Mesodermal cell (in vitro differentiated cells): ENCODE measurements around the gene MAPK8IP3.

Experiments
- H3K27ac ChIP-seq: 2 replicates; pipeline ENCODE4 v1.7.0; 2013; ENCODE audit warnings: mild to moderate bottlenecking, low read depth, low read length, moderate library complexity; ENCODE audit not compliant: severe bottlenecking
- H3K36me3 ChIP-seq: 2 replicates; pipeline ENCODE4 v1.7.1; 2013; ENCODE audit warnings: mild to moderate bottlenecking, low read length, moderate library complexity; ENCODE audit not compliant: control insufficient read depth, insufficient read depth
- H3K4me1 ChIP-seq: one replicate; pipeline ENCODE4 v1.7.1; 2013; ENCODE audit warnings: mild to moderate bottlenecking, low read length; ENCODE audit not compliant: insufficient read depth, control insufficient read depth, poor library complexity, severe bottlenecking
- H3K4me3 ChIP-seq: 2 replicates; pipeline ENCODE4 v1.7.0; 2013; ENCODE audit warnings: low read length, control low read depth, mild to moderate bottlenecking; ENCODE audit not compliant: insufficient read depth, poor library complexity, severe bottlenecking; ENCODE audit errors: extremely low read depth
- H3K9me3 ChIP-seq: 2 replicates; pipeline ENCODE4 v1.7.1; 2013; ENCODE audit warnings: mild to moderate bottlenecking, low read length, moderate library complexity; ENCODE audit not compliant: control insufficient read depth
- WGBS, 2 experiments: methylation state at CpG; one replicate each; pipeline ENCODE4 v1.1.5; 2013; ENCODE audit warnings: missing lambda C conversion rate in 2 of 2; ENCODE audit not compliant: insufficient coverage in 2 of 2; 5-methylcytosine and 5-hydroxymethylcytosine counted together

The MAPK8IP3 gene

GRCh38 chr16:1677942-1678499 lies 28.0 kb upstream of the MAPK8IP3 start, which contains the start of gene JPT2:
JPT2 (plus strand) TSS chr16:1678279; CDS start chr16:1678313, 34 bp downstream.
- no peaks in the 10 kb centered on the region for H3K9me3 ChIP-seq
- H3K4me1 ChIP-seq, result peaks cover 34% of the 10 kb centered on the region
- peak within 1 kb of the TSS; percentile 59 for H3K27ac ChIP-seq
- peaks cover 63% of the 10 kb centered on the region for H3K36me3 ChIP-seq
- 1% methylated on average over 47 to 70 of the region's 79 CpGs for WGBS, 2 experiments
- peak within 1 kb of the TSS; percentile 94 for H3K4me3 ChIP-seq

- WGBS, 2 experiments, result 0 to 1% methylated on average over 30 to 32 of the region's 45 CpGs
- Histone ChIP-seq H3K4me1 (peaks cover 34% of the 10 kb centered on the region), H3K27ac (peak overlapping the region; percentile 59), H3K36me3 (peaks cover 63% of the 10 kb centered on the region), H3K9me3 (no peaks in the 10 kb centered on the region), H3K4me3 (peak overlapping the region; percentile 94)
Measured at GRCh38 chr16:1678500-1679098, 27.4 kb upstream of the MAPK8IP3 start.

- Histone ChIP-seq H3K9me3 (no peaks in the 10 kb centered on the region), H3K4me1 (peaks cover 19% of the 10 kb centered on the region), H3K27ac (no peak overlapping the region), H3K36me3 (peaks cover 68% of the 10 kb centered on the region), H3K4me3 (no peak overlapping the region)
- 93 to 94% methylated on average over 9 to 10 of the region's 14 CpGs for WGBS, 2 experiments
Measured at GRCh38 chr16:1680361-1680760, 25.6 kb upstream of the MAPK8IP3 start.

GRCh38 chr16:1681032-1681431 lies 25.0 kb upstream of the MAPK8IP3 start:
- H3K4me1 ChIP-seq, result peaks cover 15% of the 10 kb centered on the region
- no peaks in the 10 kb centered on the region for H3K9me3 ChIP-seq
- H3K27ac ChIP-seq, result no peak overlapping the region
- peaks cover 68% of the 10 kb centered on the region for H3K36me3 ChIP-seq
- 90 to 96% methylated on average over 9 to 10 of the region's 10 CpGs for WGBS, 2 experiments
- no peak overlapping the region for H3K4me3 ChIP-seq

DNA sequence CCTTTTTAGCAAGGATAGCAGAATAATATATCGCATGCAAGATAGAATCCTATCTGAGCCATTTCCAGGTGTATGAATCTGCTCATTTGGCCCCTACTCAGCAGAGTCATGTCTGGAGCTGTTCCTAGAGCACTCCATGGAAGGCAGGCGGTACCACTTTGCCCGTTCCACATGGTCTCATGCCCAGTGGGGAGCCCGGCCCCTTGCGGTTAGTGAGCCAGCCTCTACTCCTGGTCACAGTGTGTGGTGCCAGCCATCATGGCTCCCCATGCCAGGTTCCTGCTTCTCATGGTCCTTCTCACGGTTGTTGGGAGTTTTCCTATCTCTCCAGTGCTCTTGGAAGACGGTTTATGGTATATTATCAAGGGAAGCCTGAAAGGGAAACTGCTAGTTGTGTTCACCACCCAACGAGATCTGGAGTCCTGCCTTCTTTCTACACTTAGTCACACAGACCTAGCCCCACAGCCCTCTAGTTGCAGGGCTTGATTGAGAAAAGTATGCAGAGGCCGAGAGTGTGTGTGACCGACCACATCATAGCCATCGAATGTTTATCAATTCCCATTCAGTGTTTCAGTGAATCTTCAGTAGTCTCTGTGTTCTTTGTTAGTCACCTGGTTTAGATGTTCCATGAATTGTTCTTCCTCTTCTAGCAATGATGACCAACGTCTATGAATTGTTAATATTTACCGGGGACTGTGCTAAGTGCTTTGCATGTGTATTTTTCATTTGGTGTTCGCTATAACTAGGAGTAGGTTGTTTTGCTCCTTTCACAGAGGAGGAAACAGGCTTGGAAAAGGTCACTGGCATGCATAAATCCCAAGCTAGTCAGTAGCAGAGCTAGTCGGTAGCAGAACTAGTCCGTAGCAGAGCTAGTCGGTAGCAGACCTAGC lies 18.3 kb upstream of the MAPK8IP3 start:
- H3K4me3 ChIP-seq, result no peak overlapping the region
- H3K4me1 ChIP-seq, result peaks cover 12% of the 10 kb centered on the region
- H3K36me3 ChIP-seq, result peaks cover 98% of the 10 kb centered on the region
- WGBS, 2 experiments, result 96% methylated on average over 13 to 14 of the region's 17 CpGs
- H3K9me3 ChIP-seq, result no peaks in the 10 kb centered on the region
- H3K27ac ChIP-seq, result no peak overlapping the region

DNA sequence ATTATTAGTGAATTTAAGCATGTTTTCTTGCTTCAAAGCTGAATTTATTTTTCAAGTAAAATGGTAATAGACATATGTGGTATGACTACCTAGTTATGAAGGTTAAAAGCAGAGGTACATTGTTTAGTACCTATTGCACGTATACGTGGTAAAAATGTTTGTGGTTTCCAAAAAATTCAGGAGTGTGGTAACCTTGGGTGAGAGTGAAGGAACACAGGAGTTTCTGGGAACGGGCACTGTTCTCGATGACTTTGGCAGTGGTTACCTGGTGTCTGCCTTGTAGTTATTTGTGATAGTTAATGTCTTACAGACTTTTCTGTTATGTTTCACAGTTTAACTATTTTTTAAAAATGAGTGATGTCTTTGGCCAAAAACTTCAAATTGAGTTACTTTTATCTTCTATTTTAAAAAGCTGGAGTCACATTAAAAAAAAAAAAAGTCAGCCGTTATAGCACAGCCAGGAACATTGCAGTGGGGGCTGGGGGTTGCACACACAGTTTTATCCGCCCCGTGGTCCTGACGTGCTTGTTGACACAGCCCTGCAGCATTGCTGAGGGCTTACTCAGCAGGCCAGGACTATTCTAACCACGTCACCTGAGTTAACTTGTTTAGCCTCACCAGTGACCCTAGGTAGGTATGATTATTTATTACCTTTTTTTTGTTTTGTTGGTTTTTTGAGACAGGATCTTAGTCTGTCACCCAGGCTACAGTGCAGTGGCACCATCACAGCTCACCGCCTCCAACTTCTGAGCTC lies 17.0 kb upstream of the MAPK8IP3 start:
- H3K36me3 ChIP-seq, result peaks cover 99% of the 10 kb centered on the region
- WGBS, 2 experiments, result 94 to 95% methylated on average over 6 to 8 of the region's 10 CpGs

GRCh38 chr16:1689853-1690252 lies 16.1 kb upstream of the MAPK8IP3 start:
- Histone ChIP-seq H3K27ac (no peak overlapping the region), H3K4me3 (no peak overlapping the region), H3K9me3 (no peaks in the 10 kb centered on the region), H3K36me3 (peaks cover 99% of the 10 kb centered on the region), H3K4me1 (peaks cover 12% of the 10 kb centered on the region)
- 96% methylated on average over 13 of the region's 13 CpGs for WGBS, 2 experiments

More for the DNA sequence above, 17.0 kb upstream of the MAPK8IP3 start:
- Histone ChIP-seq H3K4me3 (no peak overlapping the region), H3K4me1 (peaks cover 12% of the 10 kb centered on the region), H3K27ac (no peak overlapping the region), H3K9me3 (no peaks in the 10 kb centered on the region)

DNA sequence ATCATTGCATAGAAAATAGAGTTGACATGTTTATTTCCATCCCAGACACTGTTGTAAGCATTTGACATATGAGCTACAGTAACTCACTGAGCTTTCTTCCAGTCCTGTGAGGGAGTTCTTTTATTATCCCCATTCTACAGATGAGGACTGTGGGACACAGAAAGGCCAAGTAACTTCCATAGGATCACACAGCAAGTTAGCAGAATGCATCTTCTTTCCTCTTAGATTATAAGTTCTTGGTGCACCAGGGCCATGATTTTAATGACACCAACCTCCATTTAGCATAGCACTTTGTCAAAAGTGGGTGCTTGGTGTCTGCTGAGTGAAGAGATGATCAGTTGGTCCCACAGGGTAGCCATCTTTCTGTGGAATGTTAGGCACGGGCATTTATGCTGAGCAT lies 15.2 kb upstream of the MAPK8IP3 start:
- peaks cover 12% of the 10 kb centered on the region for H3K4me1 ChIP-seq
- no peak overlapping the region for H3K27ac ChIP-seq
- no peaks in the 10 kb centered on the region for H3K9me3 ChIP-seq
- WGBS, 2 experiments, result 100% methylated on average over 1 of the region's 1 CpG; no CpG with 5 or more reads in 1 of the 2 experiments
- H3K36me3 ChIP-seq, result peaks cover 99% of the 10 kb centered on the region
- H3K4me3 ChIP-seq, result no peak overlapping the region

DNA sequence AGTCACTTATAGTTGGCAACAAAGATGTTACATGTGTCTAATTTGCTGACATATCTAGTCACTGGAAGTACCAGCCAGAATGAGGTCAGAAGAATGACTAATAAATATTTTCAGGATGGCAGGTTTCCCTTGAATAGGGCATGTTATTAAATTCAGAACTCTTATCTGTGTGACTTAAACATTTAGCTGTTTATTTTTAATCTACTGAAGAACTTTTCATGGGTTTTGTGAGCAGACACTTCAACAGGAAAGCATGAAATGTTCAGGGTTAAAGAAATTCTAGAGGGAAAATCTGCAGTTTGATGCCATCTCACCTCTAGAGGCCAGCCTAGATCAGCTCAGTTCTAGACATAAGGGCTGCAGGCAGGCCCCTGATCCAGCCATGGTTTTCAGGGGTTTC lies 14.7 kb upstream of the MAPK8IP3 start:
- Histone ChIP-seq H3K9me3 (peaks cover under 1% of the 10 kb centered on the region), H3K36me3 (peaks cover 100% of the 10 kb centered on the region), H3K4me1 (peaks cover 12% of the 10 kb centered on the region), H3K4me3 (no peak overlapping the region), H3K27ac (no peak overlapping the region)

DNA sequence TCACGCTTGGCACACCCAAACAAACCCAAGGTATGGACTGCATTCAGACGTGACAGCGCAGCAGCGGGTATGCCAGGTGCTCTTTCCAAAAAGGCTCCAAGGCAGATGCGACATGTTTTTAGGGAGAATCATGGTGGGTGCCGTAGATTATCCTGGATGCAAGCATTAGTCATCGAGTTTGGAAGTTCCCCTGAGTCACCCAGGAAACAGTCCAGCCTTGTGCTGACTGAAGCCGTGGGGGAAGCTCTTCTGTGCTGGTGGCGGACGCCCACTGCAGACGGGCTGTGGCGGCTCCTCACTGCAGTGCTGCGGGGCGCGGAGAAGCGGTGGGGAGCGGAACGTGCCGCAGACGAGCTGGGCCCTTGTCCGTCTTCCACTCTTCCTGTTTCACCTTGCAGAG lies 14.0 kb upstream of the MAPK8IP3 start:
- peaks cover 100% of the 10 kb centered on the region for H3K36me3 ChIP-seq
- 95% methylated on average over 19 to 21 of the region's 21 CpGs for WGBS, 2 experiments
- H3K4me1 ChIP-seq, result peaks cover 12% of the 10 kb centered on the region
- peaks cover 7% of the 10 kb centered on the region for H3K9me3 ChIP-seq
- peak overlapping the region; percentile 23 for H3K27ac ChIP-seq
- H3K4me3 ChIP-seq, result no peak overlapping the region
